SK-MEL-5 (cell line): ENCODE data around the gene TMEM132D. TPM values are rescaled to one million over a fixed set of nuclear protein-coding genes. Genes with fewer than 3 reads are reported as not detected.

Source experiments
- DNase-seq: peaks from one replicate; pipeline ENCODE4 v3.0.0-alpha.2; 2016; ENCODE audit warnings: low read depth, low spot score
- in situ Hi-C: cut with HindIII; loops from 2 replicates; pipeline ENCODE4 v1.10.0; 2016; ENCODE audit warnings: low sequenced_read_pairs, high pct_unique_total_duplicates, low pct_unique_long_range_greater_than_20kb
- total RNA-seq: library from RNA; depleted of rRNA; stranded (reverse); fragments of >200 nt; shearing (Covaris generic); gene quantifications from 2 replicates; pipeline ENCODE4 v1.2.3, GENCODE V29; 2014

Gene TMEM132D
- total RNA-seq, 1 experiment from 2014 or later, result 0.03 TPM

DNA sequence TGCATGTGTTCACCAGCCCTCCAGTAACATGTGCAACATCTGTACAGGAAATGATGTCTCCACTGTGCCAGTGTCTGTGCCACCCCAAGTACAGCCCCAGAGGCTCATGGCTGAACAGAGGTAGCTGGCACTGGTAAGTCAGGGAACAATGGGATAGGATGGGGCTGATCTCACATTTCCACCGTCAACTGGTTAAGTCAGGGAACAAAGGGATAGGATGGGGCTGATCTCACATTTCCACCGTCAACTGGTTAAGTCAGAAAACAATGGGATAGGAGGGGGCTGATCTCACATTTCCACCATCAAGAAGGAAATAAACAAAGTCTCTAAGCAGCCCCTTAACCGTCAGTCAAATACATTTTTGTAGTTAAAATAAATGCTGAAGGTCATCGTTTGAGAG, 246.6 kb downstream of the TMEM132D start:
- no peak for DNase-seq

DNA sequence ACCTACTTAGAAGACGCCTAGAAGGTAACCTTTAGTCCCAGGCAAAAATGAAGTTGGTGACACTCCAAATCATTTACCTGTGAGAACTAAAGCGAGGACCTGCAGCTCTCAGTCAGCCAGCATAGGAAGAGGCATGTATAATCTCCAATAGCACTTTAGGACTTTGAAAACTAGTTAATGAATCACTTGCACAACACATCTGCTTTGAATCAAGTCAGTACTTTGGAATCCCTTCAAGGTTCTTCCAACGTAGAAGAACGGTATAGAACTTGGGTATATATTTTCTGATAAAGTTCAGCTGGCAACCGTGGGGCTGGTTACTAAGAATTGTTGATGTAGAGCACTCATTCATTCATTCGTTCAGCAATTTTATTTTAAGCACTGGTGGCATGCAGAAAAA, 251.9 kb downstream of the TMEM132D start:
- DNase-seq, result no peak
- in situ Hi-C loops, result no loop called here

More for the DNA sequence above, 246.6 kb downstream of the TMEM132D start:
- in situ Hi-C loops, result no loop called here

GRCh38 chr12:129641926-129642325, 261.9 kb downstream of the TMEM132D start:
- in situ Hi-C loops, result no loop called here
- DNase-seq, result no peak

GRCh38 chr12:129635021-129635685, 268.7 kb downstream of the TMEM132D start:
- in situ Hi-C loops, result no loop called here
- no peak for DNase-seq

DNA sequence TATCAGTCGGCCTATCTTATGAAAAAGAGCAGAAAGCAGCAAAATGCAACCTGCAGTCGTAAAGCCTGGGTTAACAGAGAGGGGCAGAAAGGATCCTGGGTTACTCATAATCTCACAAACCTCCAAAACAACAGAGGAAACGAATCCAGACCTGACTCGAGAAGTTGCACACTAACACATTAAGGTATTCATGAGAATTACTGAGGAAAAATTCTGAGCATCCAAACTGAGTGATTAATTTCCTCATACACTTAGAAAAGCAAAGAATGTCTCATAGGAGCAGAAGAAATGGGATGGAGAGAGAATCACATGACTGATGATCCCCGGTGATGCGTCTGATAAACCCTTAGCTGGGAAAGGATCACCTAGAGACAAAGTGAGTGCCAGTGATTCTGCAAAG, 272.5 kb downstream of the TMEM132D start:
- DNase-seq, result no peak
- in situ Hi-C loops, result no loop called here

DNA sequence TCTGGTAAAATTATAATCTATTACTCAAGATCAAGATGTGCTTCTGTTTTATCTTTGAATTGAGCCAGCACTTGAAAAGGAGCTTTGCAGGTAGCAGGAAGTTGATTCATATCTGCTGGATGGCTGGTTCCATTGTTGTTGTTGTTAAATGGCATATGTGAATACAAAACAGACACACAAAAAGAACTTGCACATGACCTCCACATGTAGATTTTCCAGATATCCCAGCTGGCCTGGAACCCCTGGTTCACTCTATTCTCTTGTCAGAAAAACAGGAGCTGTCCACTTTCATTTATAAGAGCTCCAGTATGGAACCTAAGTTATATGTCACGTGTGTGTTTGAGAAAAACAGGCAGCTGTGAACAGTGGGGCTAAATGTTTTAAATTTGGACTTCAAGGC, 273.9 kb downstream of the TMEM132D start:
- no peak for DNase-seq
- in situ Hi-C loops, result no loop called here

DNA sequence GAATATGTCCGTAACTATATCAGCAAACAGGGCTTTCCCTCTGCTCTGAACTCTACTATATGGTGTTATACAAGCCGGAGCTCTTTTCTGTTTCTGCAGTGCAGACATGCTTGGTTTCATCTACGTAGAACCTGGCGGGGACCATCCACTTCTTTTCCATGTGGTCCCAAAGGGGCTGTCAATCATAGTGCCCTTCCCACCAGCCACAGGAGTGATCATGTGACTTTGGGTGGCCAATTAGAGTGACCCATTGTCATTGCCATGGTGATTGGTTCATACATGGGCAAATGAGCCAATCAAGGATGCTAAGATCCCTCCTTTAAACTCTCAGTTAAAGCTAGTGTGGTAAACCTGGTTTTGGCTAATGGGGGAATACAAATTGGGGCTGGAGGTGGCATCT, 281.3 kb downstream of the TMEM132D start:
- DNase-seq, result no peak
- in situ Hi-C loops, result no loop called here

DNA sequence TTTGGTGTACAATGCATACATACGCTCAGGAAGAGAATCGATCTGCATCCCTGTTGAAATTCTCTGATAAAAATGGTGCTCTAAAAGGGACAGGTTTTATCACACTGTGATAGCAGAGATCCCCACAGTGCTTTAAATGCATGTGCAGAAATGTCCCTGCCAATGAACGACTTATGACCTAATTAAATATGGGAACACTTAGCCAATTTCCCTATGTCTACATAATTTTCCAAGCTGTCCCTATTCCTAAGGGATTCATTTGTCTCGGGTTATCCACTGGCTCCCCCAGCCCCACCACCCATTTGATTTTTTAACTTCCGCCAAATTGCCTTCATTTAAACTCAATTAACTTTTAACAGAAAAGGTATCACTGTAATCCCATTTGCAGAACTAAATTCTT, 284.6 kb downstream of the TMEM132D start:
- in situ Hi-C loops, result no loop called here
- no peak for DNase-seq

GRCh38 chr12:129617849-129618248, 286.0 kb downstream of the TMEM132D start:
- no peak for DNase-seq
- in situ Hi-C loops, result no loop called here

- no peak for DNase-seq
- in situ Hi-C loops, result no loop called here
Observed at GRCh38 chr12:129615001-129615400, 288.8 kb downstream of the TMEM132D start.

- in situ Hi-C loops, result no loop called here
- DNase-seq, result no peak
Observed at GRCh38 chr12:129614221-129614885, 289.5 kb downstream of the TMEM132D start.

- in situ Hi-C loops, result no loop called here
- DNase-seq, result no peak
Observed at GRCh38 chr12:129613314-129613713, 290.5 kb downstream of the TMEM132D start.

- in situ Hi-C loops, result no loop called here
- no peak for DNase-seq
Observed at GRCh38 chr12:129610601-129611120, 293.2 kb downstream of the TMEM132D start.

GRCh38 chr12:129607756-129608155, 296.1 kb downstream of the TMEM132D start:
- no peak for DNase-seq
- in situ Hi-C loops, result no loop called here

- no peak for DNase-seq
- in situ Hi-C loops, result no loop called here
Observed at GRCh38 chr12:129607301-129607700, 296.5 kb downstream of the TMEM132D start.

GRCh38 chr12:129606239-129606638, 297.6 kb downstream of the TMEM132D start:
- DNase-seq, result no peak
- in situ Hi-C loops, result no loop called here

- DNase-seq, result no peak
- in situ Hi-C loops, result no loop called here
Observed at GRCh38 chr12:129605666-129606065, 298.2 kb downstream of the TMEM132D start.

- in situ Hi-C loops, result no loop called here
- no peak for DNase-seq
Observed at GRCh38 chr12:129604506-129604905, 299.3 kb downstream of the TMEM132D start.

- in situ Hi-C loops, result no loop called here
- DNase-seq, result no peak
Observed at GRCh38 chr12:129599406-129599805, 304.4 kb downstream of the TMEM132D start.
